DMS53 treated with DMSO at 0.1 percent for 48 hours (cell line): Measurements from ENCODE around the gene SPG11.
"Not testable (repeated sequence)": the region's sequence is repeated elsewhere in the genome, so short reads cannot be mapped to it uniquely, and the experiment has no call there.

Experiments
- DNase-seq: peaks from one replicate; lab custom pipeline; 2025; ENCODE audit not compliant: unreplicated experiment; lab: John Stamatoyannopoulos, UW

The SPG11 gene, protein sequence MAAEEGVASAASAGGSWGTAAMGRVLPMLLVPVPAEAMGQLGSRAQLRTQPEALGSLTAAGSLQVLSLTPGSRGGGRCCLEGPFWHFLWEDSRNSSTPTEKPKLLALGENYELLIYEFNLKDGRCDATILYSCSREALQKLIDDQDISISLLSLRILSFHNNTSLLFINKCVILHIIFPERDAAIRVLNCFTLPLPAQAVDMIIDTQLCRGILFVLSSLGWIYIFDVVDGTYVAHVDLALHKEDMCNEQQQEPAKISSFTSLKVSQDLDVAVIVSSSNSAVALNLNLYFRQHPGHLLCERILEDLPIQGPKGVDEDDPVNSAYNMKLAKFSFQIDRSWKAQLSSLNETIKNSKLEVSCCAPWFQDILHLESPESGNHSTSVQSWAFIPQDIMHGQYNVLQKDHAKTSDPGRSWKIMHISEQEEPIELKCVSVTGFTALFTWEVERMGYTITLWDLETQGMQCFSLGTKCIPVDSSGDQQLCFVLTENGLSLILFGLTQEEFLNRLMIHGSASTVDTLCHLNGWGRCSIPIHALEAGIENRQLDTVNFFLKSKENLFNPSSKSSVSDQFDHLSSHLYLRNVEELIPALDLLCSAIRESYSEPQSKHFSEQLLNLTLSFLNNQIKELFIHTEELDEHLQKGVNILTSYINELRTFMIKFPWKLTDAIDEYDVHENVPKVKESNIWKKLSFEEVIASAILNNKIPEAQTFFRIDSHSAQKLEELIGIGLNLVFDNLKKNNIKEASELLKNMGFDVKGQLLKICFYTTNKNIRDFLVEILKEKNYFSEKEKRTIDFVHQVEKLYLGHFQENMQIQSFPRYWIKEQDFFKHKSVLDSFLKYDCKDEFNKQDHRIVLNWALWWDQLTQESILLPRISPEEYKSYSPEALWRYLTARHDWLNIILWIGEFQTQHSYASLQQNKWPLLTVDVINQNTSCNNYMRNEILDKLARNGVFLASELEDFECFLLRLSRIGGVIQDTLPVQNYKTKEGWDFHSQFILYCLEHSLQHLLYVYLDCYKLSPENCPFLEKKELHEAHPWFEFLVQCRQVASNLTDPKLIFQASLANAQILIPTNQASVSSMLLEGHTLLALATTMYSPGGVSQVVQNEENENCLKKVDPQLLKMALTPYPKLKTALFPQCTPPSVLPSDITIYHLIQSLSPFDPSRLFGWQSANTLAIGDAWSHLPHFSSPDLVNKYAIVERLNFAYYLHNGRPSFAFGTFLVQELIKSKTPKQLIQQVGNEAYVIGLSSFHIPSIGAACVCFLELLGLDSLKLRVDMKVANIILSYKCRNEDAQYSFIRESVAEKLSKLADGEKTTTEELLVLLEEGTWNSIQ (N-terminal part only)

DNA sequence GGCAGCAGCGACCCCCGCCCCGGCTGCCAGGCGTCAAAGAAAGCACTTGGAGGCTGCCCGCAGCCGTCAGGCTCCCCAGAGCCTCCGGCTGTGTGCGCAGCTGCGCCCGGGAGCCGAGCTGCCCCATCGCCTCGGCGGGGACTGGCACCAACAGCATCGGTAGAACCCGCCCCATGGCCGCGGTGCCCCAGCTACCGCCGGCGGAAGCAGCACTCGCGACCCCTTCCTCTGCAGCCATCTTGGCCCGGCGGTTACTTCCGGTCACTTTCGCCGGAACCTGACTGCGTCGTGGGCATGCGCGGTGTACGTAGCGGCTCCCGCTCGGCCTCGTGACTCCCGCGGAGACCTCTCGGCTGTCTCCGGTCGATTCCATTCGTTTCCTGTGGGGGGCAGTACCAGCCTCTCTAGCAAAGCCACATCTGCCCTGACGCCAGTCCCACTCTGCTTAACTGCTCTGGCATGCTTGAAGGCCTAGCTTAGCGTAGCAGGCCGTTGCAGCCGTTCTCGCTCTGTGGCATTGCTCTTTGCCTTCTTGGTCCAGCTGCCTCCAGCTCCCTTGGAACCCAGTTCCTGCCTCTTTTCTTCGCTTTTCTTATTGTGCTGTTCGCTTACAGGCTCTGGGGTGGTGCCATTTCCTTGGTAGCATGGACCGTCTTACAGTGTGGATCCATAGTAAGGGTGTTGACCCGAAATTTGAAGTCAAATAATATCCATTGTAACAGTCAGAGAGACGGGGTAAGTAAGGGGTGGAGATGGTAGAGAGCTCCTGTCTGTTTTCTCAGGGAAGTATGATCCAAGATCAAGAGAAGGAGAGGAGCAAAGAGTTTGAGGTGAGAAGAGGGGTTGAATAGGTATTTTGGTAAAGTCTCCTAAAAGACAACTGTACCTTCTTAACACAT, at the start of gene SPG11:
SPG11 (minus strand) TSS at position 253 of the 899 bp plus-strand sequence; CDS start at position 238, 15 bp downstream.
- DNase-seq: peak; percentile 93

DNA sequence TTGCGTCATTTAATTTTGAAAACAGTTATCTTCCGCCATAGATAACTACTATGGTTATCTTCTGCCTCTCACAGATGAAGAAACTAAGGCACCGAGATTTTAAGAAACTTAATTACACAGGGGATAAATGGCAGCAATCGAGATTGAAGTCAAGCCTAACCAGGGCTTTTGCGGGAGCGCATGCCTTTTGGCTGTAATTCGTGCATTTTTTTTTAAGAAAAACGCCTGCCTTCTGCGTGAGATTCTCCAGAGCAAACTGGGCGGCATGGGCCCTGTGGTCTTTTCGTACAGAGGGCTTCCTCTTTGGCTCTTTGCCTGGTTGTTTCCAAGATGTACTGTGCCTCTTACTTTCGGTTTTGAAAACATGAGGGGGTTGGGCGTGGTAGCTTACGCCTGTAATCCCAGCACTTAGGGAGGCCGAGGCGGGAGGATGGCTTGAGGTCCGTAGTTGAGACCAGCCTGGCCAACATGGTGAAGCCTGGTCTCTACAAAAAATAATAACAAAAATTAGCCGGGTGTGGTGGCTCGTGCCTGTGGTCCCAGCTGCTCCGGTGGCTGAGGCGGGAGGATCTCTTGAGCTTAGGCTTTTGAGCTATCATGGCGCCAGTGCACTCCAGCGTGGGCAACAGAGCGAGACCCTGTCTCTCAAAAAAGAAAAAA, 49.0 kb upstream of the SPG11 start:
- no peak for DNase-seq

DNA sequence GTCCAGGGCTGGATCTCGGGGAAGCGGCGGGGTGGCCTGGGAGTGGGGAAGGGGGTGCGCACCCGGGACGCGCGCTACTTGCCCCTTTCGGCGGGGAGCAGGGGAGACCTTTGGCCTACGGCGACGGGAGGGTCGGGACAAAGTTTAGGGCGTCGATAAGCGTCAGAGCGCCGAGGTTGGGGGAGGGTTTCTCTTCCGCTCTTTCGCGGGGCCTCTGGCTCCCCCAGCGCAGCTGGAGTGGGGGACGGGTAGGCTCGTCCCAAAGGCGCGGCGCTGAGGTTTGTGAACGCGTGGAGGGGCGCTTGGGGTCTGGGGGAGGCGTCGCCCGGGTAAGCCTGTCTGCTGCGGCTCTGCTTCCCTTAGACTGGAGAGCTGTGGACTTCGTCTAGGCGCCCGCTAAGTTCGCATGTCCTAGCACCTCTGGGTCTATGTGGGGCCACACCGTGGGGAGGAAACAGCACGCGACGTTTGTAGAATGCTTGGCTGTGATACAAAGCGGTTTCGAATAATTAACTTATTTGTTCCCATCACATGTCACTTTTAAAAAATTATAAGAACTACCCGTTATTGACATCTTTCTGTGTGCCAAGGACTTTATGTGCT, 48.4 kb upstream of the SPG11 start:
- DNase-seq: no peak

DNA sequence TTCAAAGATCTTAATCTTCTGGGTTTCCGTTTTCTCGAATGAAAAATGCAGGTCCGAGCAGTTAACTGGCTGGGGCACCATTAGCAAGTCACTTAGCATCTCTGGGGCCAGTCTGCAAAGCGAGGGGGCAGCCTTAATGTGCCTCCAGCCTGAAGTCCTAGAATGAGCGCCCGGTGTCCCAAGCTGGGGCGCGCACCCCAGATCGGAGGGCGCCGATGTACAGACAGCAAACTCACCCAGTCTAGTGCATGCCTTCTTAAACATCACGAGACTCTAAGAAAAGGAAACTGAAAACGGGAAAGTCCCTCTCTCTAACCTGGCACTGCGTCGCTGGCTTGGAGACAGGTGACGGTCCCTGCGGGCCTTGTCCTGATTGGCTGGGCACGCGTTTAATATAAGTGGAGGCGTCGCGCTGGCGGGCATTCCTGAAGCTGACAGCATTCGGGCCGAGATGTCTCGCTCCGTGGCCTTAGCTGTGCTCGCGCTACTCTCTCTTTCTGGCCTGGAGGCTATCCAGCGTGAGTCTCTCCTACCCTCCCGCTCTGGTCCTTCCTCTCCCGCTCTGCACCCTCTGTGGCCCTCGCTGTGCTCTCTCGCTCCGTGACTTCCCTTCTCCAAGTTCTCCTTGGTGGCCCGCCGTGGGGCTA, 47.8 kb upstream of the SPG11 start, which contains the start of the genes B2M and PATL2:
B2M (plus strand) TSS at position 422 of the 647 bp plus-strand sequence; CDS start at position 452, 30 bp downstream.
PATL2 (minus strand) TSS at position 228 of the 647 bp plus-strand sequence. CDS start 34,833 bp downstream, outside the sequence.
- peak; percentile 88 for DNase-seq

DNA sequence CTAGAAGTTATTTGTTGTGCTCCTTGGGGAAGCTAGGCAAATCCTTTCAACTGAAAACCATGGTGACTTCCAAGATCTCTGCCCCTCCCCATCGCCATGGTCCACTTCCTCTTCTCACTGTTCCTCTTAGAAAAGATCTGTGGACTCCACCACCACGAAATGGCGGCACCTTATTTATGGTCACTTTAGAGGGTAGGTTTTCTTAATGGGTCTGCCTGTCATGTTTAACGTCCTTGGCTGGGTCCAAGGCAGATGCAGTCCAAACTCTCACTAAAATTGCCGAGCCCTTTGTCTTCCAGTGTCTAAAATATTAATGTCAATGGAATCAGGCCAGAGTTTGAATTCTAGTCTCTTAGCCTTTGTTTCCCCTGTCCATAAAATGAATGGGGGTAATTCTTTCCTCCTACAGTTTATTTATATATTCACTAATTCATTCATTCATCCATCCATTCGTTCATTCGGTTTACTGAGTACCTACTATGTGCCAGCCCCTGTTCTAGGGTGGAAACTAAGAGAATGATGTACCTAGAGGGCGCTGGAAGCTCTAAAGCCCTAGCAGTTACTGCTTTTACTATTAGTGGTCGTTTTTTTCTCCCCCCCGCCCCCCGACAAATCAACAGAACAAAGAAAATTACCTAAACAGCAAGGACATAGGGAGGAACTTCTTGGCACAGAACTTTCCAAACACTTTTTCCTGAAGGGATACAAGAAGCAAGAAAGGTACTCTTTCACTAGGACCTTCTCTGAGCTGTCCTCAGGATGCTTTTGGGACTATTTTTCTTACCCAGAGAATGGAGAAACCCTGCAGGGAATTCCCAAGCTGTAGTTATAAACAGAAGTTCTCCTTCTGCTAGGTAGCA, 47.0 kb upstream of the SPG11 start:
- no peak for DNase-seq

DNA sequence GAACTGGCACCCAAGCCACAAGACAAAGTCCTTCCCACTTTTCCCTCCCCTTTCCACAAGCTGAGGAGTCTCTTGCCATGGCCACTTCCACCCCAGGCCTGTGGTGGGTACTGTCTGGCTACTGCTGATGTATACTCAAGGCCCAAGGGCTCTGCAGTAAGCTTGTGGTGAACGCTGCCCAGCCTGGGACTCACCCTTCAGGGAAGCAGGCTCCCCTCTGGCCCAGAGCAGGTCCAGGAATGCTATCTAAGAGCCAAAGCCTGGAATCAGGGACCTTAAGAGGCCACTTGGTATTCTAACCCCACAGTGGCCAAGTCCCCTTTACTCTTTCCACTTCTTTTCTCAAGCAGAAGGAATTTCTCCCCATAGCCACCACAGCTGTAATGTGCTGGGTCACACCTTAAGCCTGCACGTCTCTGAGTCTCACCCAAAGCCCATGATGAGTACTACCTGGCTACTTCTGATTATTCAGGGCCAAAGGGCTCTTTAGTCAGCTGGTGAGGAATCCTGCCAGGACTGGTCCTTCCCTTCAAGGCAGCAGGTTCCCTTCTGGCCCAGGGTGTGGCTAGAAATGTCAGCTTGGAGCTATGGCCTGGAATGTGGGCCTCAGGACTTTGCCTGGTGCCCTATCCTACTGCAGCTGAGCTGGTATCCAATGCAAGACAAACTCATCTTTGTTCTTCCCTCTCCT, 43.6 kb upstream of the SPG11 start:
- DNase-seq: no peak

DNA sequence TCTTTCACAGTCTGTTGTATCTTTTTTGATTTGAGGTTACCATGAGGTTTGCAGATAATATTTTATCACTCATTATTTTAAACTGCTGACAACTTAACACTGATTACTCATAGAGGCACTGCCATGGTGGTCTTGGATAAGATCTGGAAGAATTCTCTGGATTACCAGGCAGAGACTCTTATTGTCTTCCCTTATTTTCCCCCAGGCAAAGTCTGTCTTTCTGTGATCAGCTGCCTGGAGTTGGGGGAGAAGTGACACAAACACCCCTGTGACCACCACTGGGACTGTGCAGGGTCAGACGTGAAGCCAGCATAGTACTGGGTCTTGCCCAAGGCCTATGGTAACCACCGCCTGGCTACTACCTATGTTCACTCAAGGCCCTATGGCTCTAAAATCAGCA, 42.9 kb upstream of the SPG11 start:
- no peak for DNase-seq

DNA sequence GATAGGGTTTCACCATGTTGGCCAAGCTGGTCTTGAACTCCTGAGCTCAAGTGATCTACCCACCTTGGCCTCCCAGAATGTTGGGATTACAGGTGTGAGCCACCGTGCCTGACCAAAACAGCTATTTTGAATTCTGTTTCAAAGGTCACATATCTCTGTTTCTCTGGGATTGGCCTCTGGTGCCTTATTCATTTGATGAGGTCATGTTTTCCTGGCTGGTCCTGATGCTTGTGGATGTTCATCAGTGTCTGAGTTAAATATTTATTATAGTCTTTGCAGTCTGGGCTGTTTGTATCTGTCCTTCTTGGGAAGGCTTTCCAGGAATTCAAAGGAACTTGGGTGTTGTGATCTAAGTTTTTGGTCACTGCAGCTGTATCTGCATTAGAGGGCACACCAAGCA, 42.5 kb upstream of the SPG11 start:
- no peak for DNase-seq

DNA sequence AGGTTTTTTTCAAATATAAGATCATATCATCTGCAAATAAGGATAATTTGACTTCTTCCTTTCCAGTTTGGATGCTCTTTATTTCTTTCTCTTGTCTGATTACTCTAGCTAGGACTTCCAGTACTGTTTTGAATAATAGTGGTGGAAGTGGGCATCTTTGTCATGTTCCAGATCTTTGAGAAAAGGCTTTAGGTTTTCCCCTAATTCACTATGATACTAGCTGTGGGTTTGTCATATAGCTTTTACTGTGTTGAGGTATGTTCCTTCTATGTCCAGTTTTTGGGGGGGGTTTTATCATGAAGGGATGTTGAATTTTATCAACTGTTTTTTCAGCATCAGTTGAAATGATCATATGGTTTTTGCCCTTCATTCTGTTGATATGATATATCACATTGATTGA, 37.2 kb upstream of the SPG11 start:
- DNase-seq: not testable (repeated sequence)

DNA sequence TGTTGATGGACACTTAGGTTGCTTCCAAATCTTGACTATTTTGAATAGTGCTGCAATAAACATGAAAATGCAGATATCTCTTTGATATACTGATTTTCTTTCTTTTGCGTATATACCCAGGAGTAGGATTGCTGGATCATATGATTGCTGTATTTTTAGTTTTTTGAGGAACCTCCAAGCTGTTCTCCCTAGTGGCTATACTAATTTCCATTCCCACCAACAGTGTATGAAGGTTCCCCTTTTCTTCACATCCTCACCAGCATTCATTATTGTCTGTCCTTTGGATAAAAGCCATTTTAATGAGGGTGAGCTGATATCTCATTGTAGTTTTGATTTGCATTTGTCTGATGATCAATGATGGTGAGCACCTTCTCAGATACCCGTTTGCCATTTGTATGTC, 35.2 kb upstream of the SPG11 start:
- DNase-seq: no peak

DNA sequence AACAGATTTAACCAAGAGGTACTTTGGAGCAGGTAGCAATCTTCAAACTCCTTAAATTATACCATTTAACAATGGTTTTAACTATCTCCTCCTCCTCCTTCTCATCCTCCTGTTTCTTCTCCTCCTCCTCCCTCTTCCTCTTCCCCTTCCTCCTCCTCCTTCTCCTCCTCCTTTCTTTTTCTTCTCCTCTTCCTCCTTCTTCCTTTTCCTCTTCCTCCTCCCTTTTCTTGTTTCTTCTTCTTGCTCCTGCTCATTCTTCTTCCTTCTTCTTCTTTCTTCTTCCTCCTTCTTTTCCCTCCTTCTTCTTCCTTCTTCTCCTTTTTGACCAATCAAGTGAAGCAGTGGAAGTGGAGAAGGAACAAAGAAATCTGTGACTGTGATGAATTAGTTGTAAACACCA, 33.6 kb upstream of the SPG11 start:
- no peak for DNase-seq

DNA sequence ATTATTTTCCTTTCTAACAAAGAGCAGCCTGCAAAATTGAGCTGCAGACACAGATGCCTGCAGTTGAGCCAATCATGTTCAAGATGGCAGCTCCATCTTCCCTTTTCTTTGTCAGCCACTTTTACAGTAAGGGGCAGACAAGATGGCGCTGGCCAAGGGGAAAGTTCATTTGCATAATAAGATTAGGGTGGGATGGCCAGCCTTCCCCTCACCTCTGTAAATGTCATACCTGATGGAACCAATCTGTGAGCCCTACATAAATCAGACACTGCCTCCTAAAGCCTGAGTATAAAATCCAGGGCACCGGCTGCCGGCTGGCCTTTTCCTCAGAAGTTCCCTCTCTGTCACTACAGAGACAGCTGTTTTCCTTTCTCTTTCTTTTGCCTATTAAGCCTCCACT, 31.8 kb upstream of the SPG11 start:
- no peak for DNase-seq

DNA sequence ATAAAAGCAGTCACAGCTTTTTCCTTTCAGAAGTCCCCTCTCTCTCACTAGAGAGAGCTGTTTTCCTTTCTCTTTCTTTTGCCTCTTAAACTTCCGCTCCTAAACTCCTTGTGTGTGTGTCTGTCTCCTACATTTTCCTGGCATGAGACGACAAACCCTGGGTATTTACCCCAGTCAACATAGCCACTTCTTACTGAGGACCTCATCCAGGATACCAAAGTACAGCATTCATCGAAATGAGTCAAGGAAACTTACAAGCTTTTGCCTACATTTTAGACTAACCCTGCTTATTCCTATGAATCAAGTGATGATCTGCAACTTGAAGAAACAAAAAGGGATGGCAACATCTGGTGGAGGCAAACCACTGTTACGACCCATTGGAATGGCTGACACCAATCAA, 31.0 kb upstream of the SPG11 start:
- no peak for DNase-seq

DNA sequence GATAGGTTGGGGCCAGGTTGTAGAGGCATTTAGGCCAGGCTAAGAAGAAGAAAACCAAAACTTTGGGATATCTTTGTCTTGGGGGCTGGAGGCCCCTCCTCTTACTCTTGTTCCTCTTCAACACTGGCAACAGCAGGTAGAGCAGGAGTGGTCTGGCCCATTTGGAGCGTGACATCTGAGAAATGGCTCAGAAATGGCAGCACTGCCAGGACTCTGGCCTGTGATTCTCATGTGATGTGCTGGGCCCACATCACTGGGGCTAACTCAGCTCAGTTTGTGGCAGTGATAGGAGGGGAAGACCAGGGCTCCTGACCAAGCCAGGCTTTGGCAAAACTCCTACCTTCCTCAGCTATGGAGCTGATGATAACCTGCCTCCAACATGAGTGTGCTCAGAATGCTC, 29.2 kb upstream of the SPG11 start:
- no peak for DNase-seq

DNA sequence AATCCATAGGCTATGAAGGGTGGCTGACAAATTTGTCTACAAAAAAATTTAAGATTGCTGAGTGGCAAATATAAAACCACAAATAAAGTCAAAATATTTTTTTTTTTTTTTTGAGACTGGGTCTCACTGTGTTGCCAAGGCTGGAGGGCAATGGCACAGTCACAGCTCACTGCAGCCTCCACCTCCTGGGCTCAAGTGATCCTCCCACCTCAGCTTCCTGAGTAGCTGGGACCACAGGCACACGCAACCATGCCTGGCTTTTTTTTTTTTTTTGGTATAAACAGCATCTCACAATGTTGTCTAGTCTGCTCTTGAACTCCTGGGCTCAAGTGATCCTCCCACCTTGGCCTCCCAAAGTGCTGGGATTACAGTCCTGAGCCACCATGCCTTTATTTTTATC, 26.8 kb upstream of the SPG11 start:
- DNase-seq: not testable (repeated sequence)

DNA sequence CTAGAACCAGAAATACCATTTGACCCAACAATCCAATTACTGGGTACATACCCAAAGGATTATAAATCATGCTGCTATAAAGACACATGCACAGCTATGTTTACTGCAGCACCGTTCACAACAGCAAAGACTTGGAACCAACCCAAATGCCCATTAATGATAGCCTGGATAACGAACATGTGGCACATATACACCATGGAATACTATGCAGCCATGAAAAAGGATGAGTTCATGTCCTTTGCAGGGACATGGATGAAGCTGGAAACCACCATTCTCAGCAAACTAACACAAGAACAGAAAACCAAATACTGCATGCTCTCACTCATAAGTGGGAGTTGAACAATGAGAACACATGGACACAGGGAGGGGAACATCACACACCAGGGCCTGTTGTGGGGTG, 25.9 kb upstream of the SPG11 start:
- not testable (repeated sequence) for DNase-seq
